ENCODE measurements around the gene COQ7.

DNA sequence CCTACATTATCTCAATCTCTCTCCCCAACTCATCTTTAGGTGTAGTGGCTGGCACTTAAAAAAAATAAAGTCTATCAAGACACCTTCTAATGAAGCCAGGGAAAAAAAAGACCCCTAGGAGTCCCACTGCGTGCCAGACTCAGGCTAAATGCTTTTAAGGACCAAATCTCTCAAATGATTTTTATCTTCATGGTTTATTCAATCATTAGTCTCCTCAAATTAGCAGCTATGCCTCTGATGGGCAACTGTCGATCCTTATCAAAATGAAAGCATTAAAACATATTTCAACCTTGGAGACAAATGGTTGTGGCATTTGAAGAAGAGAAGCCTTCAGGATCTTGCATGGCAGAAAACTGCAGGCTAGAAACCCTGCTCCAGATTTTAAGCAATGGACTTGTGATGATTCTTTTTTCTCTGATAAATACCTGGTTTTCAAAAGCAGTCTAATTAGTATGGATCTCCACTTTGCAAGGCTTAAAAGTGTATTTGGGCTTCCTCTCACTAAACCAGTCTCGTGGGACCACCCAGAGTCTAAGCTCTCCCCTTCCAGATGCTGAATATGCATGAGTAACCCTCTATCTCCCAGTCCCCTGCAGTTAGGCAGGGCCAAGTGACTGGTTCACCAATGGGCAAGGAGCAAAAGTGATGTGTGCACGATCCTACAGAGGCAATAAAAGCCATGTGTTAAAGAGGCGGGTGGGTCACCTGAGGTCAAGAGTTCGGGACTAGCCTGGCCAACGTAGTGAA lies 61.2 kb downstream of the COQ7 start:
- TF ChIP-seq, protein P1, sequence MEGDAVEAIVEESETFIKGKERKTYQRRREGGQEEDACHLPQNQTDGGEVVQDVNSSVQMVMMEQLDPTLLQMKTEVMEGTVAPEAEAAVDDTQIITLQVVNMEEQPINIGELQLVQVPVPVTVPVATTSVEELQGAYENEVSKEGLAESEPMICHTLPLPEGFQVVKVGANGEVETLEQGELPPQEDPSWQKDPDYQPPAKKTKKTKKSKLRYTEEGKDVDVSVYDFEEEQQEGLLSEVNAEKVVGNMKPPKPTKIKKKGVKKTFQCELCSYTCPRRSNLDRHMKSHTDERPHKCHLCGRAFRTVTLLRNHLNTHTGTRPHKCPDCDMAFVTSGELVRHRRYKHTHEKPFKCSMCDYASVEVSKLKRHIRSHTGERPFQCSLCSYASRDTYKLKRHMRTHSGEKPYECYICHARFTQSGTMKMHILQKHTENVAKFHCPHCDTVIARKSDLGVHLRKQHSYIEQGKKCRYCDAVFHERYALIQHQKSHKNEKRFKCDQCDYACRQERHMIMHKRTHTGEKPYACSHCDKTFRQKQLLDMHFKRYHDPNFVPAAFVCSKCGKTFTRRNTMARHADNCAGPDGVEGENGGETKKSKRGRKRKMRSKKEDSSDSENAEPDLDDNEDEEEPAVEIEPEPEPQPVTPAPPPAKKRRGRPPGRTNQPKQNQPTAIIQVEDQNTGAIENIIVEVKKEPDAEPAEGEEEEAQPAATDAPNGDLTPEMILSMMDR (IDR thresholded peaks at IDR 0.05): no peak
- no peak for TF ChIP-seq POLR2A (IDR thresholded peaks at IDR 0.05)

Data from lower leg skin (tissue), 3 donors.